UCSD-AML1 (cell line): ENCODE results near the gene ZNF462.

Experiments used
- DNase-seq: peaks from one replicate; lab custom pipeline; 2025; ENCODE audit not compliant: unreplicated experiment; lab: John Stamatoyannopoulos, UW

The ZNF462 gene

GRCh38 chr9:107049803-107050184, 186.8 kb downstream of the ZNF462 start:
- DNase-seq: no peak

GRCh38 chr9:107051392-107051791, 188.4 kb downstream of the ZNF462 start:
- DNase-seq: no peak

GRCh38 chr9:107054146-107054545, 191.2 kb downstream of the ZNF462 start:
- no peak for DNase-seq

GRCh38 chr9:107059220-107059619, 196.3 kb downstream of the ZNF462 start:
- DNase-seq: no peak

- DNase-seq: no peak
Observed at GRCh38 chr9:107060062-107060461, 197.1 kb downstream of the ZNF462 start.
